ENCODE measurements around the gene TEC.

The TEC gene

DNA sequence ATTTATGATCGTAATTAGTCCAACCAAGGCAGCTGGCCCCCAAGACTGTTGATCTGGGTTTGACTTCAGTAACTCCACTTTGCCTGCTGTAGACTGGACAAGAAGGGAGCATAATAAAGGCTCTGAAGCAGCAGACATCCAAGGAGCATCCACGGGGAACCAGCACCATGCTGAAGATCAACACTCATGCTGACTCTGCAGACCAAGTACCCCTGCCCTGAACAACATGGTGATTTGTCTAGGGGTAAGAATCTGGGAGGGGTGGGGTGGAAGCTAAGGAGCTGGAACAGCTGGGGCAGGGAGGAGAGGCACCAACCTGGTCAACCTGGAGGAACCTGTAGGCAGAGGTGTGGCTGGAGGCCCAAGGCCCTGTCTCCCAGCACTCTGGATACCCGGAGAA, 2.1 kb downstream of the TEC start:
- DNase-seq, result no peak

DNA sequence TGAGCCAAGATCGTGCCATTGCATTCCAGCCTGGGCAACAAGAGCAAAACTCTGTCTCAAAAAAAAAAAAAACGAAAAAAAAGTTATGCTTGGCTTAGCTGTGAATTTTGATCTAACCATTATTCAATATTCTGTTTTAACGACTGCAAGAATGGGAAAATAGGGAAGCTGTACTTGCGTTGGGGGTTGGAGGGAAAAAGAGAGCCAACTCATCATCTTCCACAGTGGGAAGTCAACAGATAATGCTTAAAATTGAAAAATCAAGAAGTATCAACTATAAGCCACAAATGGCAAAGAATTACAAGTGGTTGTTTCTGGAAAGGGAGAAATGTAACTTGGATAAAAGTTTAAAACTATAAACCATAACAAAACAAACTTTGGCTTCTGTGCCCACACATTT, 2.9 kb downstream of the TEC start:
- DNase-seq, result peak; percentile 60 to 79 (median 72)

DNA sequence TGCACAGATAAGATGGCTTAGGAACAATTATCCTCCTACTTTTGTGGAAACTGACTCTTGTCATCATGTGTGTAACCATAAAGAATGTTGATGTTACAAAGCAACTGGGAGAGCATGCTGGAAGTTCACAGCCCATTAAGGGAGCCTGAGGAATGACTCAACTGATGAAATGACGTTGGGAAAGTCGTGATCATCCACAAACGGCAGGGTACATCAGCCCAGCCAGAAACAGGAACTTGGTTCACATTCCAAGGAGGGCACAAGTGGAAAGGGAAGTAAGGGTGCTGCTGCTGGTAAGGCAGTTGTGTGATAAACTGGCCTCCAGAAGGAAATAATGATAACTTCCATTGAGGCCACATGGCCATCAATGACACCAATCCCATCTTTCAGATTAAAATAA, 6.7 kb downstream of the TEC start:
- peak; percentile 89 to 98 (median 97) for DNase-seq

GRCh38 chr4:48262484-48262883, 7.2 kb downstream of the TEC start:
- DNase-seq, result peak in 2 of 3 donors; percentile 32 to 45

GRCh38 chr4:48261281-48261680, 8.4 kb downstream of the TEC start:
- peak; percentile 52 to 87 (median 76) for DNase-seq

DNA sequence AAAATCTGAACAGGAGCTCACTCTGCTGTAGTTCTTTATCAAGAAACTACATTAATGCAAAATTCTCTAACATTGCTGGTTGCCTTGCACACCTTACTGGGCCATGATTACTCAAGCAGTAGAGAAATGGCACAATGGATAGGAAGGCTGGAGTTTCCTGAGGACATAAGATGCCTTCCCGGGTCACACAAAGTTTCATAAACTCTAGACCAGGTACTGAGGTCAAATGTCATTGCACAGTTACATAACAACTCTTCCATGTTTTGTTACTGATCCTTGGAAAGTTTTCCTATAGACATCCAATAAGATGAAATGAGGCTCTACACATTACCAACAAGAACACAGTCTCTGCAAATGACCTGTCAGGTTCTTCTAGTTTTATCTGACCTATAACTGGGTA, 9.9 kb downstream of the TEC start:
- no peak for DNase-seq

DNA sequence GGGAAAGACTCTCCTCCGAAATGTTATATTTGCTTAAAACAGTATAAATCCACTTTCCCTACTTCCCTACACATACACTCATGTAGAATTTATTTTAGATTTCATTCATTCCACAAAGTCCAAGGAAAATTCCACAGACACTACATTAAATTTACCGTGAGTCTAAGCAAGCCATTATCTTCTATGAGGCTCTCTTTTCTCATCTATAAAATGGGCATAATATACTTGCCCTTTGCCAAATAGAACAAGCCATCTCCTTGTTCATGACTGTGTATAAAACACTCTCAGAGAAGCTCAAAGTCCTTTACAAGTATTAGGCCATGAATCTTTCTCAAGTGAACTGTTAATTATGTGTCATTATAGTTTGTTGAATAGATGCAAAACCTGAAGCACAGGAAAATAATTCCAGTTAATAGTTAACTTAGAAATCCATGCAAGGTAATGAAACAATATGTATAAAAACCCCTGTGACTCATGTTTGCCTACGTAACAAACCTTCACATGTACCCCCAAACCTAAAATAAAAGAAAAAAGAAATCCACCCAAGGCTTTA, 10.7 kb downstream of the TEC start:
- no peak for DNase-seq

- DNase-seq, result no peak
Measured at GRCh38 chr4:48255959-48256342, 13.7 kb downstream of the TEC start.

DNA sequence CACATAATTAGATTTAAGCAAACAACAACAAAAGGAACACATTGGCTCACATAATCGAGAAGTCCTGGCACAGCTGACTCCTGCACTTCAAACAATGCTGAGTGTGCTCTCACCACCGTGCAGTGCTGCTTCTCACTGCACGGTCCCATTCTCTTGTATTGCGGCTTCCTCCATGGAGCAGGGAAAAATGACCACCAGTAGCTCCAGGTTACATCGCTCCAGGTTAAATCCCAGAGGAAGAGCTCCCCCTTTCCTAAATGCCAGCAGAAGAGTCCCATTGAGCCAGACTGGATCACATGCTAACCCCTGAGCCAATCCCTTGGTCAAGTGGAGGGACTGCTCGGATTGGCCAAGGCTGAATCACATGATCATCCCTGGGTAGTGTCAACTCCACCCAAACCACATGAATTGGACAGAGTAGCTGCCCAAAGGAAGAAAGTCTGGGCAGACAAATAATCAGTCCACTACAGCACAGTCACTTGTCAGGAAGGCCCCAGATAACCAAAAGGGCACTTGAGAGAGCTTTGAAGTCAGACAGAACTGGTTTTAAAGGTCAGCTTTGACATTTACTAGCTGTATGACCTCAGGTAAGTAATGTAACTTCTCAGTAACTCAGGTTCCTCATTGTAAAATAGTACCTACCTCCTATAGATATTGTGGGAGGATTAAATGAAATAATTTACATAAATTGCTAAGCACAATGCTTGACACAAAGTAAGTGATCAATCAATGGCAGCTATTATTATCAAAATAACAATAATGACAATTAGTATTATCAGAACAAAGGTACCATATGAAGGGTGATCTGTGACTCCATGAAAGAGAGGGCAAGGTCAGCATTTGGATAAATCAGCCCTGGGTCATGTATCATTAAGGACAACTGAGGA, 14.3 kb downstream of the TEC start:
- DNase-seq, result no peak

- DNase-seq, result no peak
Measured at GRCh38 chr4:48254381-48255071, 15.1 kb downstream of the TEC start.

DNA sequence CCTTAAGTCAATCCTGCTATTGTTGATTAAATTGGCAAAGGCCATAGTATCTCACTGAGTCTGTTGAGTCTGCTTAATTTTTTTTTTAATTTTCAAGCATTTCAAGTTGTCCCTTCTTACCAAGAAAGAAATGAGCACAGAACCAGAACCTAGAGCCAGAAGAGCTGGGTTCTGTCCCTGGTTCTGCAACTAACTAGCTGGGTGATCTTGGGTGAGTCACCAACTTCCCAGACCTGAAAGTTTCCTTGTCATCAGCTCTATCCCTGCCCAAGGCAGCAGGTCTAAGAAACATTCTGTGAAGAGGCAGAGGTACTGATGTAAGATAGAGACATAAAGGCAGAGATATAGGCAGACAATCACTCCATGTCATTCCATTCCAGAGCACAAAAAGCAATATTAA, 17.3 kb downstream of the TEC start:
- DNase-seq, result peak in 1 of 3 donors; percentile 23

- DNase-seq, result no peak
Measured at GRCh38 chr4:48250980-48251379, 18.7 kb downstream of the TEC start.

GRCh38 chr4:48250343-48250742, 19.3 kb downstream of the TEC start:
- no peak for DNase-seq

- no peak for DNase-seq
Measured at GRCh38 chr4:48249378-48249777, 20.3 kb downstream of the TEC start.

- DNase-seq, result no peak
Measured at GRCh38 chr4:48248559-48248953, 21.1 kb downstream of the TEC start.

DNA sequence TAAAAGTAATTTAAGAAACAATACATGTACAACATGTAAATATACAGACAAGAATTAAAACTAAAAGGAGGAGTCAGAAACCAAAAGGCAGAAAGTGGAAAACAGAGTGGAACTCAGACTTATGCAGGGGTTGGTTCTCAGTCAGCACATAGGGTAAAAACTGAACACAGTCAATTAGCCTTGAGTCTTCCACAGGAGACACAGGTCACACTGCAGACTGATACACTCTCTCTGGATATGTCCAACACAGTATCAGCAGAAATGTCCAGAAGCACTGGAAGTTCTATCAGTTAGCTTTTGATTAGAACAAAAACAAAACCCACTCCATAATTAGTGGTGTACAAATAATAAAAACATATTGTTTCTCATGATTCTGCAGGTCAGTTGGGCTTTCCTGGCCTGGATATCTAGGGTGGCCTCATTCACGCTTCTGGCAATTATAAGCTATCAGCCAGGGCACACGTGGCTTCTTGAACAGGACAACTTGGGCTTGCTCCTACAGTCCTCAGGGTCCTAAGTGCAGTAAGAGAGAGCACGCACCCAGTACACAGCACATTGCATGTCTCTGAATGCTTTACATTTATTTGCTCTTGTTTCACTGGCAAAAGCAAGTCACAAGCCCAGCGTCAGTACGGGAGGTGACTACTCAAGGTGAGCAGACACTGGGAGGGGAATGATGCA, 21.6 kb downstream of the TEC start:
- DNase-seq, result no peak

DNA sequence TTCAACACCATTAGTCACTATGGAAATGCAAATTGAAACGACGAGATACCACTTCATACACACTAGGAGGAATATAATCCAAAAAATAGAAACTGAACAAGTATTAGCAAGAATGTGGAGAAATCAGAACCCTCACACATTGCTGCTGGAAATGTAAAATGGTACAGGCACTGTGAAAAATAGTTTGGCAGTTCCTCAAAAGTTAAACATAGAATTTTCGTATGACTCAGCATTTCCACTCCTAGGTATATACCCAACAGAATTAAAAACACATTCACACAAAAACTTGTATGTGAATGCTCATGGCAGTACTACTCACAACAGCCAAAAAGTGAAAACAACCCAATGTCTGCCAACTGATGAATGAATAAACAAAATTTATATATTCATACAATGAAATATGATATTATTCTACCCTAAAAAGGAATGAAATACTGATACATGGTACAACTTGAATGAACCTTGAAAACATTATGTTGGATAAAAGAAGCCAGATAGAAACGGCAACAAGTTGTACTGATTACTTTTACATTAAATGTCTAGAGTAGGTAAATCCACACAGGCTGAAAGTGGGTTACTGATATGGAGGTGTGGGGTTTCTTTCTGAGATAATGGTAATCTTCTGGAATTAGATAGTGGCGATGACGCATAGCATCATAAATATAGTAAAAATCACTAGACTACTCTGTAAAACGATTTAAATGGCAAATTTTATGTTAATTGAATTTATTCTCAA, 22.3 kb downstream of the TEC start:
- peak; percentile 25 to 75 (median 52) for DNase-seq

DNA sequence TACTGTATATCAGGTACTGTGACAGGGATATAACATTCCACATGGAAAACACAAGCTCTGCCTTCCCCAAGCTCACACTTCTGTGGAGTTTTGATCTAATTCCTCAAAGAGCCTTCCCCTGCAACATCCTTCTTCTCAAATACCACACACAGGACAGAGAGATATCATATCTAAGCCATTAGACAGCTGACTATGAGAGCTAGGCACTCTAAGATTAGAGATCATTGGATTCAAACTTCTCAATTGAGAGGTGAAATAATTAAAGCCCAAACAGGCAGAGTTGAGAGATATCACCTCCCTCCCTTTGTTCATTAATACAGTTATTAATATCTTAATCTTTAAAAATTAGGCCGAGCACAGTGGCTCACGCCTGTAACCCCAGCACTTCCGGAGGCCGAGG, 25.0 kb downstream of the TEC start:
- no peak for DNase-seq

GRCh38 chr4:48243887-48244286, 25.8 kb downstream of the TEC start:
- DNase-seq, result no peak

DNA sequence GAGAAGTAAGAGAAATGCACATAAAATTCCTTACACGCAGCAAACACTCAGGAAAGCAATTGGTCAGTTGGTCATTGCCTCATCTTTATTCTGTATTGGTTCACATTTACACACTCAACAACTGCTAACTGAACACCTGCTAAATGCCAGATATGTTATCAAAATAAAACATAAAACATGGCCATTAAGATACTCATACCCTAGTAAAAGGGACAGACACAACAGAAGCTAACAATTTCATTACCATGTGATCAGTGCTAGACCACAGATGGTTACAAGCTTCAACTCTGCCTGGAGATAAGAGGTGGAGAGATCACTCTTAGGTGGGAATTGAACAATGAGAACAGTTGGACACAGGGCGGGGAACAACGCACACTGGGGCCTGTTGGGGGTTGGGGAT, 26.2 kb downstream of the TEC start:
- no peak for DNase-seq

GRCh38 chr4:48242511-48243195, 27.0 kb downstream of the TEC start:
- no peak for DNase-seq

DNA sequence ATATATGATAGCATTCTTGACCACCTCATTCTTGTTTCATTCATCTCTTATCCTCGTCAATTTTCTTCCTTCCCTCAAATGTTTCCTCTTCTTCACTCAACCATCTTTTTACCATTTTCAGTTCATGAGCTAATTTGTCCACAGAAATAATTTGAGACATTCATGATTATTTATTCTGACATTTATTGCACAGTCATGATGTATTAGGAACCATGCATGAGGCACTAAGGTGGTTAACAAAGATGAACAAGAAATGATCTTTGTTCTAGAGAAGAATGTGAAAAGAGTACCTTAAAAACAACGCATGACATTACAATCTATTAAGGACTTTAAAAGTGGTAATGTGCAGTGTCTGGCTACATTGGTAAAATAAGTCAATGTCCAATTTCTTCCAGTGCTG, 27.9 kb downstream of the TEC start:
- no peak for DNase-seq

Measured in suppressor macrophage treated with lipopolysaccharide for 1 hour (primary cell).